Inflammatory macrophage treated with lipopolysaccharide for 4 hours (primary cell): ENCODE results near the gene SLC25A21.

Experiments used
- DNase-seq: peaks from one replicate; pipeline ENCODE4 v3.0.0-alpha.2; 2020

Gene SLC25A21

GRCh38 chr14:36683083-36683724 lies 489.2 kb downstream of the SLC25A21 start:
- DNase-seq = no peak

DNA sequence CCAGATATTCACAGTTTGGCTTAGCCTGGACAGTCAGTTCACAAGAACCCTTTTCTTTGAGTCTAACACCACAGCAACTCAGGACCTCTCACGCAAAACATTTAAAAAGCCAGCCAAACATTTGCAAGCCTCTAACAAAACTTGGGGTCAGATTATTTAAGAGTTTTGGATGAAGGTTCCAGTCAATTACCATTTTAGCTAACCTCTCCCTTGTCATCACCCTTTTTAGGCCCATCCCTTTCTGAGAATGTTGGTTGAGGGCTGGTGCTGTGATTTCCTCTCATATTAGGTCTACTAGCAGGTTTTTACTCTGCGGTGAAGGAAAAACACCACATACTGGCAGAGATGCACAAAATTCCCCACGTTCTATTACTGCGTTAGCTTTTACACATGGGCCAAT lies 490.1 kb downstream of the SLC25A21 start:
- DNase-seq = no peak

DNA sequence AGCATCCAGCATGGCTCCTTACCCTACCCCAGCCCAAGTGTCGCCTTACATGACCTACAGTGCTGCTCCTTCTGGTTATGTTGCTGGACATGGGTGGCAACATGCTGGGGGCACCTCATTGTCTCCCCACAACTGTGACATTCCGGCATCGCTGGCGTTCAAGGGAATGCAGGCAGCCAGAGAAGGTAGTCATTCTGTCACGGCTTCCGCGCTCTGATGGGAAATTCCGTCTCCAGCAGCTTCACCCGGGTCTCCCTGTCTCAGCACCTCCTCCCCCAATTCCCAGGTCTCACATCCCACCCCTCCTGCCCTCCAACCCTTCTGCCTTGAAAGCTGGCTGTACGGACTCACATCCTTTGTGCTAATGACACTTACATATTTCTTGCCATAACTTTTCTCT lies 496.2 kb downstream of the SLC25A21 start:
- no peak for DNase-seq

DNA sequence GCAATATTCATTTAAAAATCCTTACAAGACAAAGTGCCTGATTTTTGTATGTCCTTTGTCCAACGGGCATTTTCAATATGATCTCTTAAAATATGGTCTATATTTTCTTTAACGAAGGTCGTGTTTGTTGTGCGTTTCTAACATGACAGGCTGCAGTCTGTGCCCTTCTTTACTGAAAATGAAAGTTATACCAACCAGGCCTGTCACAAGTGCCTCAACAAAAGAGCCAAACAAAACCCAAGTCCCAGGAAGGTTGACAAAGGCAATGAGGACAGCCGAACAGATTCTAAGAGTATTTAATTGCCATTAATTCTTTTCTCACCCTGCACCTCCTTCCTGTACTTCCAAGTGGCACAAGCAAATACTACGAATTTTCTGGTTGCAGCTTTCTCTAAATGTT lies 496.8 kb downstream of the SLC25A21 start:
- DNase-seq = no peak

GRCh38 chr14:36674659-36675058 lies 497.7 kb downstream of the SLC25A21 start:
- DNase-seq = no peak

DNA sequence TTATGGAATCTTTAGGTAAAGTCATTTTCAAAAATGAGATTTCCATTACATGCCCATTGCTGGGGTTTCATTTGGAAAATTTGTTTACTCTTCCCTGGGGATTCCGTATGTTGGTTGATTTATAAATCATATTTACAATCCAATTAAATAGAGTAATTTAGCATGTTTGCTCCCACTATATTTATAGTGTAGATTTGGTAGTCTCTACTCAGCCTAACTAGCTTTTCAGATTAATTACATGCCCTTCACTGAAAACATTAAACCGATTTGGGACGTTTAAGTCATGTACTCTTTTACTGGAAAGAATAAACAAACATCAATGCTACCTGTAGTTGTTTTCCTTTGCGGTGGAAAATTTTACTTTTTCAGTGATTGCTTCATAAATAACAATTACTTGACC lies 500.3 kb downstream of the SLC25A21 start:
- DNase-seq = no peak

- no peak for DNase-seq
These were observed 501.3 kb downstream of the SLC25A21 start for GRCh38 chr14:36671149-36671548.

DNA sequence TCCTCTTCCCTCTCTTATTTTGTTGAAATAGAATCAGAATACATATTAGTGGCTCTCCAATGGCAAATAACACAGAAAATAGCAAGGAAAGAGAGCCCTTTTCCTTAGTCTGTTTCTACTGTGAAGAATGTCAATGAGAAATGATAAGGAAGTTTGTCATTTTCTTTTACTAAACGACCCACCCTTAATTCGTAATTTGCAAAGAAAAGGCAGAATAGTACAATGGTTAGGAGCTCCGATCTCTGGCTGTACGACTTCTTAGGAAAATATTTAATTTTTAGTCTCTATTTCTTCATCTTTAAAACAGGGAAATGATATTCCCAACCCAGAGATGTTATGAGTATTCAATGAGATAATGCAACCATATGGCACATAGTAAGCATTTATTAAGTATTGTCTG lies 504.7 kb downstream of the SLC25A21 start:
- DNase-seq = no peak

DNA sequence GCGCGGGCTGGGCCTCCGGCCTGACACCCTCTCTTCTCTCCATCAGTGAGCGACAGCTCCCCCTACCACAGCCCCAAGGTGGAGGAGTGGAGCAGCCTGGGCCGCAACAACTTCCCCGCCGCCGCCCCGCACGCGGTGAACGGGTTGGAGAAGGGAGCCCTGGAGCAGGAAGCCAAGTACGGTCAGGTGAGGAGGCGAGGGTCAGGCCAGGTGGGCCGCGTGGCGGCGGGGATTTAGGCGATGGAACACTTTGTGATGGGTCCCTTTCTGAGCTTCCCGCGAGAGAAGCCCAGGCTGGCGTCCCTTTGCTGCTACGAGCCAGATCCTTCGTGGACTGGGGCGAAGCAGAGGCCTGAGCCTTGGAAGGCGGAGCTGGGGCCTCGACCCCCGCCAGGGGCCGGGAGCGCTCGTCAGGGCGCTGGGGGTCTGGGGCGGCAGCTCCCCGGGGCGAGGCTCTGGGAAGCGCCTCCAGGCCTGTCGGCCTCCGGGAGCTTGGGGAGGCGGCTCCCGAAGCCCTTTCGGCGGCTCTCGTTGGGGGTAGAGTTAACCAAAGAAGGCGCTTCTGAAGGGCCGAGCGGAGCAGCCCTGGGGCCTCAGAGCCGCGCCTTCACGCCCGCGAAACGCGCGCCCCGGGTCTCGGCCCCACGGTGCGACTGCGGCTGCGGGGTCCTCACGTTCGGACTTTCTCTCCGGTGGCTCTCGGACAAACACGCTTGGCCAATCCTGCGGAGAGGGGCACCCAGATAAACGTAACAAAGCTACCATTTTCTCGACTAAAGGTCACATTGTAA lies 505.8 kb downstream of the SLC25A21 start:
- DNase-seq = no peak

GRCh38 chr14:36665887-36666415 lies 506.5 kb downstream of the SLC25A21 start:
- DNase-seq = no peak

- no peak for DNase-seq
These were observed 507.8 kb downstream of the SLC25A21 start for GRCh38 chr14:36664322-36665193.

DNA sequence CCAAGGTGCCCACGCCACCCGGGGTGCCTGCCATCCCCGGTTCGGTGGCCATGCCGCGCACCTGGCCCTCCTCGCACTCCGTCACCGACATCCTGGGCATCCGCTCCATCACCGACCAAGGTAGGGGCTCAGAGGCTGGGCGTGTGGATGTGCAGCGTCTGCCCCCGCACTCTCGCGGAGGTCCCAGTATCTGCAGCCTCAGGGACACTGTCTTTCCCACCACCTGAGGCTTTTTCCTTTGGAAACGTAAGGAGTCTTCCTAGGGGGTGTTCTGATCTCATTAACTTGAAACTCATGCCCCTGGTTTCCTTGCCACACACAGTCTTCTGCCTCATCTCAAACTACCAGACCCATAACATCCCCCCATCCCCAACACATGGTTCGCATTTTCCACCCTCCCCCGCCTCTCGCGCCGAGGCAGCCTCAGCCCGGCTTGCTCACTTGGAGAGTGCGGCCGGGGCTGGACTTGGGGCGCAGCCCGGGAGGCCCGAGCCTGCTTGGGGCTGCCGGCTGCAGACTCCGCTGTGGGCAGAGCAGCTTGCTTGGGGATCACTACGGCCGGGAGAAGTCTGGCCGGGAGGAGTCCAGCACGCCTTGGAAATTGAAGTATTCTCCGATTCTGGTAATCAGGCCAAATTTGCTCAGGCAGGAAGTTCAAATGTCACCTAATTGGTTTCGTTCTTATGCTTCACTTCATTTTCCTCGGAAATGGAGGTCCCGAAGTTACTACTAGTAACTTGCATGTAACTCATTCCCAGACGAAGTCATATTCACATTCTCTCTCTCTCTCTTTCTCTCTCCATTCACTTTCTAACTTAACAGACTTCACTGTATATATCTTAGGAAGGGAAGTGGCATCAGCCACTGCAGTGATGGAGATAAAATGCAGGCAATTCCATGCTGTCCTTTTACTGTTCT lies 508.7 kb downstream of the SLC25A21 start:
- no peak for DNase-seq

DNA sequence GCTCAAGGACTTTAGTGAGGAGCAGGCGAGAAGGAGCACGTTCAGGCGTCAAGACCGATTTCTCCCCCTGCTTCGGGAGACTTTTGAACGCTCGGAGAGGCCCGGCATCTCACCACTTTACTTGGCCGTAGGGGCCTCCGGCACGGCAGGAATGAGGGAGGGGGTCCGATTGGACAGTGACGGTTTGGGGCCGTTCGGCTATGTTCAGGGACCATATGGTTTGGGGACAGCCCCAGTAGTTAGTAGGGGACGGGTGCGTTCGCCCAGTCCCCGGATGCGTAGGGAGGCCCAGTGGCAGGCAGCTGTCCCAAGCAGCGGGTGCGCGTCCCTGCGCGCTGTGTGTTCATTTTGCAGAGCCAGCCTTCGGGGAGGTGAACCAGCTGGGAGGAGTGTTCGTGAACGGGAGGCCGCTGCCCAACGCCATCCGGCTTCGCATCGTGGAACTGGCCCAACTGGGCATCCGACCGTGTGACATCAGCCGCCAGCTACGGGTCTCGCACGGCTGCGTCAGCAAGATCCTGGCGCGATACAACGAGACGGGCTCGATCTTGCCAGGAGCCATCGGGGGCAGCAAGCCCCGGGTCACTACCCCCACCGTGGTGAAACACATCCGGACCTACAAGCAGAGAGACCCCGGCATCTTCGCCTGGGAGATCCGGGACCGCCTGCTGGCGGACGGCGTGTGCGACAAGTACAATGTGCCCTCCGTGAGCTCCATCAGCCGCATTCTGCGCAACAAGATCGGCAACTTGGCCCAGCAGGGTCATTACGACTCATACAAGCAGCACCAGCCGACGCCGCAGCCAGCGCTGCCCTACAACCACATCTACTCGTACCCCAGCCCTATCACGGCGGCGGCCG lies 509.6 kb downstream of the SLC25A21 start:
- no peak for DNase-seq

- DNase-seq = no peak
These were observed 510.2 kb downstream of the SLC25A21 start for GRCh38 chr14:36662258-36662542.

- peak; percentile 49 for DNase-seq
These were observed 510.7 kb downstream of the SLC25A21 start, which contains the start of gene PAX9 for GRCh38 chr14:36661506-36662257. TSS of gene PAX9 (plus strand) at chr14:36661860. CDS start at chr14:36662090, 230 bp downstream.

GRCh38 chr14:36660736-36661505 lies 511.5 kb downstream of the SLC25A21 start:
- no peak for DNase-seq

DNA sequence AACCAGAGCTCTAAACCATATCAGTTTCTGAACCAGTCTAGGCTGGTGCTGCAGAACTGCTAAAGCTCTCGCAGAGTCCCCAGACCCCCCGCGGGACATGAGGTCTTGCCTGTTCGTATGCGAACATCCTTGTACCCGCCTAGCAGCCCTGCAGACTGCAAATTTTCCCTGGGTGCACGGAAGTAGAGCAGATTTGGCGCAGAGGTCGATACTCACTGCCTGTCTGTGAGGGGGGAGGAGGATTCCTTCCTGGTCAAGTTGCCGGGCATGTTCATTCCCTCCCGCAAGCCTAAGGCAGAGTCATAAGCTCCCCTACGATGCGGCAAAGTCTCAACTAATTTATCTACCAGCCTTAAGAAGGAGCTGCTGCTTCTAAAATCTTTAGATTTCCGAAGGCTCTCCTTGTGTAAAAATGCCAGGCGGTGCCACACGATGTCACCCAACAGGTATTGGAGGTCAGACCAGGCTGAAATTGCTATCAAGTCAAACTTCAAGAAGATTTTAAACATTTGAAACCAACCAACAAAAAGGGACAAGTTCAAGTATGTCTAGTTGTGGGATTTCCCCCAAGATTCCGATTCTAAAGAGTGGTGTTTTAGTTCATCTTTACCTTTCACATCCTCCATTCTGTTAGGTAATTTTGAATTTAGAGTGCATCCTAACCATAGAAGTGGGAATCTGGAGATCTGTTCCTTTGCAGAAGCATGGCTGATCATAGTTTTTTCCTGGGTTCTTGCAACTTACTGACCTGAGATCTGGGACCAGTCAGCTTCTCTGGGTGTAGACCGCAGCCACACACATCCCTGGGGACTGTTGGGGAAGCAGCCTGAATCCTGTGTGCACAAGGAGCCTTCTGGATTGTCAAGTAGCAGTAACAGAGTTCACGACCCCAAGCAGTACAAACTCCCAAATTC lies 512.3 kb downstream of the SLC25A21 start:
- no peak for DNase-seq

- DNase-seq = no peak
These were observed 513.2 kb downstream of the SLC25A21 start for GRCh38 chr14:36659010-36659821.
